Neural cell (in vitro differentiated cells): Measurements from ENCODE around the gene ZNF148. TPM values are rescaled to one million over a fixed set of nuclear protein-coding genes. Genes with fewer than 3 reads are reported as not detected.

Experiments
- H2AFZ ChIP-seq: fragments of 200-600, 300-800 bp; sonication (generic), shearing (Covaris generic); 2 replicates; pipeline ENCODE4 v1.6.0; 2014; ENCODE audit warnings: low read depth, mild to moderate bottlenecking, antibody characterized with exemption, low read length, moderate library complexity
- H3F3A ChIP-seq: fragments of 200-600 bp; shearing (Covaris generic); 2 replicates; pipeline ENCODE4 v1.6.1; 2016; ENCODE audit warnings: mild to moderate bottlenecking, moderate library complexity, mixed read lengths, antibody characterized with exemption, low read length; ENCODE audit not compliant: insufficient read depth, poor library complexity, severe bottlenecking
- H3K27ac ChIP-seq: fragments of 200-600, 300-800 bp; sonication (generic), shearing (Covaris generic); 2 replicates; pipeline ENCODE4 v1.5.1; 2014; ENCODE audit warnings: mild to moderate bottlenecking, low read length, moderate library complexity
- H3K27me3 ChIP-seq: fragments of 300-800, 200-600 bp; sonication (generic), shearing (Covaris generic); 2 replicates; pipeline ENCODE4 v1.6.0; 2014; ENCODE audit warnings: mild to moderate bottlenecking, low read depth, low read length, moderate library complexity; ENCODE audit not compliant: insufficient read depth
- H3K36me3 ChIP-seq: fragments of 300-800, 200-600 bp; sonication (generic), shearing (Covaris generic); 2 replicates; pipeline ENCODE4 v1.5.1; 2014; ENCODE audit warnings: mild to moderate bottlenecking, antibody characterized with exemption, low read length, moderate library complexity; ENCODE audit not compliant: insufficient read depth
- H3K4me2 ChIP-seq: fragments of 300-800, 200-600 bp; sonication (generic), shearing (Covaris generic); 2 replicates; pipeline ENCODE4 v1.6.0; 2014; ENCODE audit warnings: mild to moderate bottlenecking, low read length
- H3K4me3 ChIP-seq: fragments of 300-800, 200-600 bp; sonication (generic), shearing (Covaris generic); 2 replicates; pipeline ENCODE4 v1.5.1; 2014; ENCODE audit warnings: mild to moderate bottlenecking, low read length, moderate library complexity
- H3K79me2 ChIP-seq: fragments of 200-600 bp; shearing (Covaris generic); replicated peaks from 2 replicates; pipeline ENCODE4 v1.6.0; 2014; ENCODE audit warnings: mild to moderate bottlenecking, low read length, moderate library complexity; ENCODE audit not compliant: insufficient read depth
- H3K9ac ChIP-seq: fragments of 300-800, 200-600 bp; sonication (generic), shearing (Covaris generic); 2 replicates; pipeline ENCODE4 v1.6.1; 2016; ENCODE audit warnings: mild to moderate bottlenecking, low read length, mixed read lengths
- H3K9me2 ChIP-seq: fragments of 200-600 bp; shearing (Covaris generic); 2 replicates; pipeline ENCODE4 v1.6.1; 2016; ENCODE audit warnings: mild to moderate bottlenecking, low read length, mixed read lengths; ENCODE audit not compliant: insufficient read depth
- H3K9me3 ChIP-seq: fragments of 200-600, 300-800 bp; sonication (generic), shearing (Covaris generic); 2 replicates; pipeline ENCODE4 v1.6.1; 2016; ENCODE audit warnings: mild to moderate bottlenecking, mixed run types, low read length, moderate library complexity, mixed read lengths
- H4K20me1 ChIP-seq: fragments of 200-600 bp; shearing (Covaris generic); 2 replicates; pipeline ENCODE4 v1.6.1; 2016; ENCODE audit warnings: mild to moderate bottlenecking, mixed run types; ENCODE audit not compliant: insufficient read depth
- EP300 ChIP-seq: fragments of 450-650 bp; conservative IDR thresholded peaks from 2 replicates; pipeline ENCODE4 v1.6.1; 2014; ENCODE audit warnings: antibody characterized with exemption, mild to moderate bottlenecking, moderate library complexity; ENCODE audit not compliant: poor library complexity, severe bottlenecking
- EZH2 ChIP-seq: fragments of 200-600, 300-800 bp; shearing (Covaris generic), sonication (generic); IDR thresholded peaks from 2 replicates; pipeline ENCODE4 v1.6.1; 2014; ENCODE audit warnings: antibody characterized with exemption, low read length, borderline replicate concordance, mild to moderate bottlenecking; ENCODE audit not compliant: insufficient read depth, poor library complexity, severe bottlenecking
- MXI1 ChIP-seq: fragments of 450-650 bp; conservative IDR thresholded peaks from 2 replicates; pipeline ENCODE4 v1.6.1; 2014; ENCODE audit warnings: antibody characterized with exemption, mild to moderate bottlenecking; ENCODE audit not compliant: poor library complexity, severe bottlenecking
- POLR2AphosphoS5 ChIP-seq: IDR thresholded peaks from 2 replicates; pipeline ENCODE4 v1.6.1; 2012
- RAD21 ChIP-seq: fragments of 450-650 bp; conservative IDR thresholded peaks from 2 replicates; pipeline ENCODE4 v1.6.1; 2014; ENCODE audit warnings: antibody characterized with exemption, mild to moderate bottlenecking, moderate library complexity
- SMC3 ChIP-seq: fragments of 450-650 bp; conservative IDR thresholded peaks from 2 replicates; pipeline ENCODE4 v1.6.1; 2014; ENCODE audit warnings: antibody characterized with exemption, mild to moderate bottlenecking, moderate library complexity; ENCODE audit not compliant: poor library complexity
- TAF1 ChIP-seq: IDR thresholded peaks from 2 replicates; pipeline ENCODE4 v1.6.1; 2012; ENCODE audit warnings: low read depth
- polyA plus RNA-seq: library from polyadenylated mRNA; depleted of rRNA; stranded (reverse); fragments of >200 nt; gene quantifications from 2 replicates; pipeline ENCODE4 v1.2.3, GENCODE V29; 2014
- TF ChIP-seq, protein P1 (sequence below): IDR thresholded peaks from 2 replicates; pipeline ENCODE4 v1.6.1; 2012; ENCODE audit warnings: borderline replicate concordance
- TF ChIP-seq, protein P2 (sequence below): fragments of 450-650 bp; IDR thresholded peaks from 2 replicates; pipeline ENCODE4 v1.5.1; 2014; ENCODE audit warnings: antibody characterized with exemption, mild to moderate bottlenecking, moderate library complexity; ENCODE audit not compliant: poor library complexity, severe bottlenecking

Gene ZNF148
- polyA plus RNA-seq, 1 donor from 2014 or later = 16.9 TPM

DNA sequence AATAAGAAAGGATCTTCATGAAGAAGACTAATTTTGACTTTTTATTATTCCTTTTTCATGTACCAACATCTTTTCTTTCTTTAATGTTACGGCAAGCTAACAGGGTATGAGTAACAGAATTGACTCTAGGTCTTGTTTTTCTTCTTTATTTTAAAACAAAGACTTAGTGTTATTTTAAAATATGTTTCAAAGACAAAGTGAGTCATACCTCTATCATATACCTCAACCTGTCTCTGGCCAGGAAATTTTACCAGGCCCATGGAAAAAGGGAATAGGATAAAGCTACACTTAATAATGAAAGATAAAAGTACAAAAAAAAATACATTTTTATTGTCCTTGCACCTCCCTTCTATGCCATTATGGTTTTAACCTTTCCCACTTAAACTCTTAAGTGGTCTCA is 57.4 kb downstream of the ZNF148 start:
- Histone ChIP-seq H2AFZ (no peak overlapping the region), H3K4me2 (no peak overlapping the region), H3K27me3 (no peaks in the 10 kb centered on the region), H3K9me2 (no peaks in the 10 kb centered on the region), H3K27ac (no peak overlapping the region), H3K9me3 (no peaks in the 10 kb centered on the region), H3F3A (peaks cover 4% of the 10 kb centered on the region), H4K20me1 (no peaks in the 10 kb centered on the region), H3K9ac (no peak overlapping the region), H3K36me3 (no peaks in the 10 kb centered on the region), H3K79me2 (peaks cover 3% of the 10 kb centered on the region), H3K4me3 (no peak overlapping the region)
- TF ChIP-seq EP300 = no peak
- TF ChIP-seq, protein P1, sequence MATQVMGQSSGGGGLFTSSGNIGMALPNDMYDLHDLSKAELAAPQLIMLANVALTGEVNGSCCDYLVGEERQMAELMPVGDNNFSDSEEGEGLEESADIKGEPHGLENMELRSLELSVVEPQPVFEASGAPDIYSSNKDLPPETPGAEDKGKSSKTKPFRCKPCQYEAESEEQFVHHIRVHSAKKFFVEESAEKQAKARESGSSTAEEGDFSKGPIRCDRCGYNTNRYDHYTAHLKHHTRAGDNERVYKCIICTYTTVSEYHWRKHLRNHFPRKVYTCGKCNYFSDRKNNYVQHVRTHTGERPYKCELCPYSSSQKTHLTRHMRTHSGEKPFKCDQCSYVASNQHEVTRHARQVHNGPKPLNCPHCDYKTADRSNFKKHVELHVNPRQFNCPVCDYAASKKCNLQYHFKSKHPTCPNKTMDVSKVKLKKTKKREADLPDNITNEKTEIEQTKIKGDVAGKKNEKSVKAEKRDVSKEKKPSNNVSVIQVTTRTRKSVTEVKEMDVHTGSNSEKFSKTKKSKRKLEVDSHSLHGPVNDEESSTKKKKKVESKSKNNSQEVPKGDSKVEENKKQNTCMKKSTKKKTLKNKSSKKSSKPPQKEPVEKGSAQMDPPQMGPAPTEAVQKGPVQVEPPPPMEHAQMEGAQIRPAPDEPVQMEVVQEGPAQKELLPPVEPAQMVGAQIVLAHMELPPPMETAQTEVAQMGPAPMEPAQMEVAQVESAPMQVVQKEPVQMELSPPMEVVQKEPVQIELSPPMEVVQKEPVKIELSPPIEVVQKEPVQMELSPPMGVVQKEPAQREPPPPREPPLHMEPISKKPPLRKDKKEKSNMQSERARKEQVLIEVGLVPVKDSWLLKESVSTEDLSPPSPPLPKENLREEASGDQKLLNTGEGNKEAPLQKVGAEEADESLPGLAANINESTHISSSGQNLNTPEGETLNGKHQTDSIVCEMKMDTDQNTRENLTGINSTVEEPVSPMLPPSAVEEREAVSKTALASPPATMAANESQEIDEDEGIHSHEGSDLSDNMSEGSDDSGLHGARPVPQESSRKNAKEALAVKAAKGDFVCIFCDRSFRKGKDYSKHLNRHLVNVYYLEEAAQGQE = no peak
- TF ChIP-seq EZH2 = no peak
- no peak for TF ChIP-seq SMC3
- no peak for TF ChIP-seq MXI1
- TF ChIP-seq, protein P2, sequence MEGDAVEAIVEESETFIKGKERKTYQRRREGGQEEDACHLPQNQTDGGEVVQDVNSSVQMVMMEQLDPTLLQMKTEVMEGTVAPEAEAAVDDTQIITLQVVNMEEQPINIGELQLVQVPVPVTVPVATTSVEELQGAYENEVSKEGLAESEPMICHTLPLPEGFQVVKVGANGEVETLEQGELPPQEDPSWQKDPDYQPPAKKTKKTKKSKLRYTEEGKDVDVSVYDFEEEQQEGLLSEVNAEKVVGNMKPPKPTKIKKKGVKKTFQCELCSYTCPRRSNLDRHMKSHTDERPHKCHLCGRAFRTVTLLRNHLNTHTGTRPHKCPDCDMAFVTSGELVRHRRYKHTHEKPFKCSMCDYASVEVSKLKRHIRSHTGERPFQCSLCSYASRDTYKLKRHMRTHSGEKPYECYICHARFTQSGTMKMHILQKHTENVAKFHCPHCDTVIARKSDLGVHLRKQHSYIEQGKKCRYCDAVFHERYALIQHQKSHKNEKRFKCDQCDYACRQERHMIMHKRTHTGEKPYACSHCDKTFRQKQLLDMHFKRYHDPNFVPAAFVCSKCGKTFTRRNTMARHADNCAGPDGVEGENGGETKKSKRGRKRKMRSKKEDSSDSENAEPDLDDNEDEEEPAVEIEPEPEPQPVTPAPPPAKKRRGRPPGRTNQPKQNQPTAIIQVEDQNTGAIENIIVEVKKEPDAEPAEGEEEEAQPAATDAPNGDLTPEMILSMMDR = no peak
- TF ChIP-seq POLR2AphosphoS5 = no peak
- no peak for TF ChIP-seq RAD21
- no peak for TF ChIP-seq TAF1

DNA sequence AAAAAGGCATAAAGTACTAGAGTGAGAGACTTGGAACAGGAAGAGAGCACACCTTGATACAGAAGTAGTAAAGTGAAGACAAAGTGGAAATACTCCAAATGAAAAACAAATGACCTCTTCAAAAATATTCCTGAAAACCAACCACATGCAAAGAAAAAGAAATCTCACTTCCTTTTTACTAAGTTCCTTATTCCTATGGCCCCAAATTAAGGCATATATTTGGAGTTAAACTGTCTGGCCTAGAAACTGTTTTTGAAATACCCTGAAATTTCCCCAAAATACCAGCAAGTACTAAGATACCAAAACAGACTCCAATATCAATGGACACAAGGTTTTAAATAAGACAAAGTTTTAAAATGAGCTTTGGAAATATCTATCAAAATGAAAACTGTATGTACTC is 58.2 kb downstream of the ZNF148 start:
- H2AFZ ChIP-seq = no peak overlapping the region
- peaks cover 3% of the 10 kb centered on the region for H3K36me3 ChIP-seq
- H3K9me3 ChIP-seq = no peaks in the 10 kb centered on the region
- H3K4me2 ChIP-seq = no peak overlapping the region
- no peak overlapping the region for H3K9ac ChIP-seq
- H3K27me3 ChIP-seq = no peaks in the 10 kb centered on the region
- H3K9me2 ChIP-seq = no peaks in the 10 kb centered on the region
- H3F3A ChIP-seq = peaks cover 4% of the 10 kb centered on the region
- H3K4me3 ChIP-seq = no peak overlapping the region
- TF ChIP-seq TAF1 = no peak
- TF ChIP-seq RAD21 = no peak
- TF ChIP-seq, protein P1 = no peak
- no peak for TF ChIP-seq SMC3
- TF ChIP-seq EZH2 = no peak
- no peak for TF ChIP-seq MXI1
- TF ChIP-seq POLR2AphosphoS5 = no peak
- TF ChIP-seq, protein P2 = no peak
- no peak for TF ChIP-seq EP300
- H3K79me2 ChIP-seq = peaks cover 3% of the 10 kb centered on the region
- H4K20me1 ChIP-seq = no peaks in the 10 kb centered on the region
- H3K27ac ChIP-seq = no peak overlapping the region
